GM20431 (cell line): ENCODE data around the gene TOR1A.

Experiments used
- in situ Hi-C: fragments of 300-500 bp; cut with MseI, MboI; formaldehyde crosslinking; loops from one replicate; pipeline ENCODE4 v1.15.0; 2020; ENCODE audit warnings: low sequenced_read_pairs; ENCODE audit not compliant: unreplicated experiment

The TOR1A gene, protein sequence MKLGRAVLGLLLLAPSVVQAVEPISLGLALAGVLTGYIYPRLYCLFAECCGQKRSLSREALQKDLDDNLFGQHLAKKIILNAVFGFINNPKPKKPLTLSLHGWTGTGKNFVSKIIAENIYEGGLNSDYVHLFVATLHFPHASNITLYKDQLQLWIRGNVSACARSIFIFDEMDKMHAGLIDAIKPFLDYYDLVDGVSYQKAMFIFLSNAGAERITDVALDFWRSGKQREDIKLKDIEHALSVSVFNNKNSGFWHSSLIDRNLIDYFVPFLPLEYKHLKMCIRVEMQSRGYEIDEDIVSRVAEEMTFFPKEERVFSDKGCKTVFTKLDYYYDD

DNA sequence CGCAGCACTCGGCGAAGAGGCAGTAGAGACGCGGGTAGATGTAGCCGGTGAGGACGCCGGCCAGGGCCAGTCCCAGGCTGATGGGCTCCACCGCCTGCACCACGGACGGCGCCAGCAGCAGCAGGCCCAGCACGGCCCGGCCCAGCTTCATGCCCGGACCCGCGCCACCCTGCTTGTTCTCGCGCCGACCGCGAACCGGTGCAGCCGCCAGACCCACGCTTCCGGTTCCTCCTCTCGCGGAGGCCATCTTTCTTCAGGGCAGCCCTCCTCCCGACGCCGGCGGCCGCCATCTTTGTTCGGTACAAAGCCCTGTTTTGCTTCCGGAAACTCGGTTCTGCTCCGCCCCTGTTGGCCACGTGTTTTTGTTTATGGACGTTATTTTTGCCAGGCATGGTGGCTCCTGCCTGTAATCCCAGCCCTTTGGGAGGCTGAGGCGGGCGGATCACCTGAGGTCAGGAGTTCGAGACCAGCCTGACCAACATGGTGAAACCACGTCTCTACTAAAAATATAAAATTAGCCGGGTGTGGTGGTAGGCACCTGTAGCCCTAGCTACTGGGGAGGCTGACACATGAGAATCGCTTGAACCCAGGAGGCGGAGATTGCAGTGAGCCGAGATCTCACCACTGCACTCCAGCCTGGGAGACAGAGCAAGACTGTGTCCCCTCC lies at the start of gene TOR1A:
TOR1A (minus strand) TSS at position 202 of the 667 bp plus-strand sequence; CDS start at position 151, 51 bp downstream.
- in situ Hi-C loops, result no loop called here

DNA sequence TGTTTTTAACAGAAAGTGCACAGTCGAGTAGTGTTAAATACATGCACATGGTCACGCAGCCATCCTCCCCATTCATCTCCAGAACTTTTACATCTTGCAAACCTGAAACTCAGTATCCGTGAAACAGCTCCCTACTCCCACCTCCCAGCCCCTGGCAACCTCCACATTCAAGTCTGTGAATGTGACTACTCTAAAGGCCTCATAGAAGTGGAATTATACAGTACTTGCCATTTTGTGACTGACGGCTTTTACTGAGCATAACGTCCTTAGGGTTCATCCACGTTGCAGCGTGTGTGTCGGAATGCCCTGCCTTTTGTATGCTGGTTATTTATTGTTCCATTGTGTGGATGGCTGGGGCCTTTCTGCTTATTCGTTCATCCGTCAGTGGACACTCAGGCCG lies 47.1 kb upstream of the TOR1A start:
- in situ Hi-C loops, result loop anchor here (25.0 kb wide), 1 partner anchor 366 kb away; no protein-coding TSS in a partner anchor

DNA sequence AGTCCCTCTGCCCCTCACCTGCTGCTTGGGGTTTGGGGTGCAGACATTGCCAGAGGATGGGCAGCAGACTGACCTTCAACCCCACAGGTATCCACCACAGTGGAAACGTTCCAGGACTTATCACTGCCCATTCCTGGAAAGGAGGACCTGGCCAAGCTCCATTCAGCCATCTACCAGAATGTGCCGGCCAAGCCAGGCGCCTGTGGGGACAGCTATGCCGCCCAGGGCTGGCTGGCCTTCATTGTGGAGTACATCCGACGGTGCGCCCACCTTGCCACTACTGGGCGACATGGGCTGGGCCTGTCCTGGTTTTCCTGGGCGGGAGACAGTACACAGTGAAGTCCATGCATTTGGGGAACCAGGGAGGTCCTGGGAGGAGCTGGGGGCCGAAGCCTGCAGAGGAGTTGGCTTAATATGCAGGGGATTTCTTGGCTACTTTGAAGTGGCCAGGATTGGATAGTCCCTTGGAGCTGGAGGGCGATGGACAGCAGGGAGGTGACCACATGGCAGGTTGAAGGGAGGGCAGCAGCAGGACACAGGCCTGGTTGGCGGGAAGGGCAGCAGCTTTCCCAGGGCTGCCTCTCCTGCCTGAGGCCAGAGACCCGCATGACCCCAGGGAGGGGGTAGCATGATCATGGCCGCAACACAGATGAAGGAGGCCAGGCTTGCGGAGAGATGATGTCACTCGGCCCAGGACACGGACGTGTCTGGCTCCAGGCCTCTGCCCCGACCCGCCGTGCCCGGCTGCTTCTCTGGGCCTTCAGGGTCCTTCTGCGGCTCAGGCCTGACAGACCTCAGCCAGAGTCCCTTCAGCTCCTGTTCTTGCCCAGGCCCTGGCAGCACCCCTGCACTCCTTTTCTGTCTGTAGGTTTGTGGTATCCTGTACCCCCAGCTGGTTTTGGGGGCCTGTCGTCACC lies 45.9 kb upstream of the TOR1A start:
- in situ Hi-C loops, result loop anchor here (25.0 kb wide), 1 partner anchor 367 kb away; no protein-coding TSS in a partner anchor

DNA sequence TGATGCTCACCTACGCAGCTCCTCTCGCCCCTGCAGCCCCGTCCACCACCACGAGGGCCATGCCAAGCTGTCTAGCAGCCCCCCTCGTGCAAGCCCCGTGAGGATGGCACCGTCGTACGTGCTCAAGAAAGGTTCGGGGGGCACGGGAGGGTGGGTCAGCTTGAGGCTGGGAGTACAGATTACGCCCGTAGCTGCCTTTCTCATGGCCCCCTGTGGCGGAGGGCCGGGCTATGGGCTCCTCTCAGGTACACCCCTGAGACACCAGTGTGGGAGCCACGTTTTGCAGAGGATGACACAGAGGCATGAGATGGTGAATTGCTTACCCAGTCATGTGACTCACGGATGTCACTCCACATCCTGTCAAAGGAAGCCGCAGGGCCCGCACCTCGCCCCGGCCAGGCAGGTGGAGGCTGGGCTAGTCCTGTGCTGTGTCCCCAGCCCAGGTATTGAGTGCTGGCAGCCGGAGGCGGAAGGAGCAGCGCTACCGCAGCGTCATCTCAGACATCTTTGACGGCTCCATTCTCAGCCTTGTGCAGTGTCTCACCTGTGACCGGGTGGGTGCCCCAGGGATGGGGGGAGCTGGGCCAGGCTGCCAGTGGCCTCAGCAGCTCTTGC lies 45.0 kb upstream of the TOR1A start:
- in situ Hi-C loops, result loop anchor here (25.0 kb wide), 1 partner anchor 368 kb away; no protein-coding TSS in a partner anchor

DNA sequence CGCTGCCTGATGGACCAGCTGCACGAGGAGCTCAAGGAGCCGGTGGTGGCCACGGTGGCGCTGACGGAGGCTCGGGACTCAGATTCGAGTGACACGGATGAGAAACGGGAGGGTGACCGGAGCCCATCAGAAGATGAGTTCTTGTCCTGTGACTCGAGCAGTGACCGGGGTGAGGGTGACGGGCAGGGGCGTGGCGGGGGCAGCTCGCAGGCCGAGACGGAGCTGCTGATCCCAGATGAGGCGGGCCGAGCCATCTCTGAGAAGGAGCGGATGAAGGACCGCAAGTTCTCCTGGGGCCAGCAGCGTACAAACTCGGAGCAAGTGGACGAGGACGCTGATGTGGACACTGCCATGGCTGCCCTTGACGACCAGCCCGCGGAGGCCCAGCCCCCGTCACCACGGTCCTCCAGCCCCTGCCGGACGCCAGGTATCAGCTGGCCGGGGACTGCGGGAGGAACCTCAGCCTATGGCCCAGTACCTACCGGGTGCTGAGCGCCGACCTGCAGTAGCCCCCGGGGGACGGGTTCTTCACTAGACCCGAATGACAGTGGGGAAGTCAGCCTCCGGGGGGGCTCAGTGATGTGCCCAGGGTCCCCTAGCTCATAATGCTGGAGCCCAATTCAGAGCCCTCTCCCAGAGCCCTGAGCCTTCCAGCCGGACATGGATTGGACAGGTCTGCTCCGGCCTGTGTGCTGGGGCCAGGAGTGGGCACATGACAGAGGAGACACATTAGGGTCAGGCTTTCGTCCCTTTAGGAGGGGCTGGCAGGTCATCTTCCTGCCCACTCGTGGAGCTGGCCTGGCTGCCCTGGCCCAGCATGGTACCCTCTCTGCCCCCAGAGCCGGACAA lies 44.3 kb upstream of the TOR1A start:
- in situ Hi-C loops, result loop anchor here (25.0 kb wide), 1 partner anchor 369 kb away; no protein-coding TSS in a partner anchor

DNA sequence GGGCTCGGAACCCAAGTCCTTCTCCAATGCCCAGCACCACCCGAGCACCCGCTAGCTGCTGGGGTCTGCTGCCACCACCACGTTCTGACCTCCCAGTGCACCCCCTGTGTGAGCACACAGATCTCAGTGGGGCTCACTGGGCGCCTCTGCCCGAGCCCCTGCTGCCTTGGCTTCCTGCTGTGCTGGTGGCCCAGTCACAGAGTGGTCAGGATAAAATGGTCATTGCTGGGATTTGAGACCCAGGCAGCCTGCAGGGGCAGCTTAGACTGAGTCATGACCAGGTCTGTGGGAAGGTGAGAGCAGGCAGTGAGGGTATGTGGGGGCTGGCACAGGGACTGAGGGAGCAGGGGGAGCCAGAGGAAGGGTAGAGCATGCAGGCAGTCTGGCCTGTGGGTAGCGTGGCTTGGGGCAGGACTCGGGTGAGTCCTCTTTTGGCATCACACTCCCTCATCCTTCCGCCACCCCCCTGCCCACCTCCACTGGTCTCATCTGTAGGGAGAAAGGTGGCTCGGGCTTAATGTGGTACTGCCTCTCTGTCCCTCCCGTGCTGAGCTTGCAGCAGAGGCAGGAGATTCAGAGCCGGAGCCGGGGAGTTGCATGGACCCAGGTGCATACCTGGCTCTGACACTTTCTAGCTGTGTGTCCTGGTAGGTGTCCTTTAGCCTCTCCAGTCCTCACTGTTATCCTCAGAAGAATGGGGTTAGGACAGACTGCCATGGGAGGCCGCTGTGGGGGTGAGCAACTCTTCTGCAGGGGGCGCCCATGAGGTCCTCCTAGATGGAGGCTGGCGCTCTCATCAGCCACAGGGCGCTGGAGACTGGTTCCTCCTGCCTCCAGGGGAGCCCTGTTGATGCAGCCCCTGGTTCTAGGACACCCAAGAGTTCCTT lies 43.4 kb upstream of the TOR1A start:
- in situ Hi-C loops, result loop anchor here (25.0 kb wide), 1 partner anchor 370 kb away; no protein-coding TSS in a partner anchor

DNA sequence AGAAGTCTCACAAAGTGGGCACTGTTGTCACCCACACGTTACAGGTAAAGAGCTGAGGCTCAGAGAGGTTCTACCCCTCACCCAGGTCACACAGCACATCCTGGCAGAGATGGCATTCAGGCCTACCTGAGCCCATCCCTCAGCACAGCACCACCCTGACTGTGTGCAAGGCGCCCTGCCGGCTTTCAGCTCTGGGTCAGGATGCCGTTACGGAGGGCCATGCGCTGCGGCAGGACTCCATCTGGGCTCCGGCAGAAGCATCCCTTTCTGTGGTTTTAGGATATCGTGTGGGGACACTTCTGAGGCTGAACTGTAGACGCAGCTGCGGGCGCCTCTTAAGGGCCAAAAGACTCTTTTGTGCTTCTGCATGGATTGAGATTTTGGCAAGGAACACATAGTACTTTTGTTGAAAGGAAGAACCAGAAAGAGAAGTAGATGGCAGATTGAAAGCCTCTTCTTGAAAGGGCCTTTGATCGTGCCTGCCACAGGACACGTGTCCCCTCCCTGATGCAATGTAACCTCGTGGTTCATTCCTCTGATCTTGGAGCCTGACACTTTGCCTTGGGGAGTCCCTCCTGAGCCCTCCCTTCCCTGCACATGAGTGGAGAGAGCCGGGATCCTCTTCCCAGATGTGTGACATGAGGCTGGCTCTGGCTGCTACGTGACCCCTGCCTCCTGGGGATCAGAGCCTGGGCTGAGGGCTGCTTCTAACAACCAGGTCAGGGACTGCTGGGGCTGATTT lies 42.6 kb upstream of the TOR1A start:
- in situ Hi-C loops, result loop anchor here (25.0 kb wide), 1 partner anchor 371 kb away; no protein-coding TSS in a partner anchor

DNA sequence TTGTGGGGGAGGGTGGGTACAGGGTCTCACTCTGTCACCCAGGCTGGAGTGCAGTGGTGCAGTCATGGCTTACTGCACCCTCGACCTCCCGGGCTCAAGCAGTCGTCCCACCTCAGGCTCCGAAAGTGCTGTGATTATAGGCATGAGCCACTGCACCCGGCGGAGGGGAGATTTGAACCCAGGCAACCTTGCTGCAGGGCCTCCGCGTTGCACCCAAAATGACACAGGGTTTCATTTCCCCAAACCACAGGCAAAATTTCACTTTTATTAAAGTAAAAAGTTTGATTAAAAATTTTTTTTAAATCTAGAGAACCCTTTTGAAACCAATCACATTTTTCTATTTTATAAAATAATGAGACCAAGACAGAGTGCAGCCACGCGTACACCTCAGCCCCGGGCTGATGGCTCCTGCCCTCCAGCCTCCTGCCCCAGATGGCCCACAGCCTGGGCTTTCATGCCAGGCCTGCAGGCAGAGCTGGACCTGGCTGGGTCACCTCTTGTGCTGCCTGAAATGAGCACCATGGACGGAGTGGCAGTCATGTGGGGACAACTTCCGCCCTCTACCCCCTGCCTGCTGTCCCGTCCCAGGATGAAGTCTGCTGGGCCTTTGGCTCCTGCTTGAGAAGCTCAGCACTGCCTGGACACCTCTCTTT lies 41.9 kb upstream of the TOR1A start:
- in situ Hi-C loops, result loop anchor here (25.0 kb wide), 1 partner anchor 372 kb away; no protein-coding TSS in a partner anchor

DNA sequence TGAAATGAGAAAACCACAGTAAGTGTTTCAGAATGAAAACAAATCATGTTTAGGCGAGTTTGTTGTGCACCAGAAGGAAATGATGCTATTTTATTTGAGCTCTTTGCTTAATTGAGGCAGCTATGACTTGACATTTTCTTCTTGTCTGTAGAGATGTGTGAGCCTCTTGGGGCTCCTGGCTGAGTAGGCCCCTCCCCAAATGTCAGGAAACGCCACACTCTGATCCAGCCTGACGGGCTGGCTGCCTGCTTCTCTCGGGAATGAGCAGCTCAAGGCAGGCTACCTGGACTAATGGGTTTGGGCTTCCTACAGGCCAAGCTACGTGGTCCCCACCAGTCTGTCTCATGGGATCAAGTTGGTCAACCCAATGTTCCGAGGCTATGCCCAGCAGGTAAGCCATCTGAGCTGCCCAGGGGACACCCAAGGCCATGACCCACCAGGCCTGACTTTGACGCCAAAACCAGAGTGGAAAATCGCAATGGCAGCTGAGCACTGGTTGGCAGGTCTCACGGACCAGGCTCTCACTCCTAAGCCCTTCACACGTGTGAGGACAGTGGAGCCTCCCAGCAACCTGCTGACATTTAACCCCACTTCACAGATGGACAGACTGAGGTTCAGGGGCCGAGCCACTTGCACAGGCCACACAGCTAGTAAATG lies 41.2 kb upstream of the TOR1A start:
- in situ Hi-C loops, result loop anchor here (25.0 kb wide), 1 partner anchor 372 kb away; no protein-coding TSS in a partner anchor

DNA sequence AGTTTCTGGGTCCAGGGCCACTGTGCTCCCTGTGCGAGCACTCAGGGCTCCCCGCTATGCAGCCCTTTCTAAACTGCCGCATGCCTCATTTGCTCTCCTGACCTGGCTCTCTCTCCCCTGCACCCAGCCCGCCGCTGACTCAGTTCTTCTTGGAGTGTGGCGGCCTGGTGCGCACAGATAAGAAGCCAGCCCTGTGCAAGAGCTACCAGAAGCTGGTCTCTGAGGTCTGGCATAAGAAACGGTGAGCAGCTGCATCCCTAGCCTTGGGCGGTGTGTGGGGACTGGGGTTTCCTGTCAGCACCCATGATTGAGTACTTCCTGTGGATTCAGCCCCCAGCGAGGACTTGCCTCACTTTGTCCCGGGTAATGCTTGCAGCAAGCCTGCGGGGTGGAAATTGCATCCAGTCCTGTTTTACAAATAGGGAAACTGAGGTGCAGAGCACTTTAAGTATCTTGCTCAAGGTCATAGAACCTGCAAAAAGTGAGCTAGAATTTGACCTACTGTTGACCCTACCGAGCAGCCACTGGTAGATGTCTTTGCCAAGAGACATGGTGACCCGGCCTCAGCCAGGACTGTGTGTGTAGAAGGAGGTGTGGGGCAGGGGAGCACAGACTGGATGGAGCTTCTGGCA lies 39.2 kb upstream of the TOR1A start:
- in situ Hi-C loops, result loop anchor here (25.0 kb wide), 1 partner anchor 374 kb away; no protein-coding TSS in a partner anchor

DNA sequence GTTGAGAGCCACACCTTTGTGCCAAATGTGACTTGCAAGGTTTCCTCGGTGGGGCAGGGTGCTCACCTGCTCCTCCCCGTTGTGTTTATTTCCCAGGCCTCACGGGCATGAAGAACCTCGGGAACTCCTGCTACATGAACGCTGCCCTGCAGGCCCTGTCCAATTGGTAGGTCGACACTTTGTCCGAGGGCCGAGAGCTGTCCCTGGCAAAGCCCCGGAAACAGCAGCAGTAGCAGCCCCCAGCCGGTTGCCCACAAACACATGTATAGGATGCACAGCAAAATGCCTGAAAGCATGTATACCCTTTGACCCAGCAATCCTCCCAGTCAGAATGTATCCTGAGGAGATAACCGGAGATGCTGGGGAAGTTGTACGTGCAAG lies 37.5 kb upstream of the TOR1A start:
- in situ Hi-C loops, result loop anchor here (25.0 kb wide), 1 partner anchor 376 kb away; no protein-coding TSS in a partner anchor

DNA sequence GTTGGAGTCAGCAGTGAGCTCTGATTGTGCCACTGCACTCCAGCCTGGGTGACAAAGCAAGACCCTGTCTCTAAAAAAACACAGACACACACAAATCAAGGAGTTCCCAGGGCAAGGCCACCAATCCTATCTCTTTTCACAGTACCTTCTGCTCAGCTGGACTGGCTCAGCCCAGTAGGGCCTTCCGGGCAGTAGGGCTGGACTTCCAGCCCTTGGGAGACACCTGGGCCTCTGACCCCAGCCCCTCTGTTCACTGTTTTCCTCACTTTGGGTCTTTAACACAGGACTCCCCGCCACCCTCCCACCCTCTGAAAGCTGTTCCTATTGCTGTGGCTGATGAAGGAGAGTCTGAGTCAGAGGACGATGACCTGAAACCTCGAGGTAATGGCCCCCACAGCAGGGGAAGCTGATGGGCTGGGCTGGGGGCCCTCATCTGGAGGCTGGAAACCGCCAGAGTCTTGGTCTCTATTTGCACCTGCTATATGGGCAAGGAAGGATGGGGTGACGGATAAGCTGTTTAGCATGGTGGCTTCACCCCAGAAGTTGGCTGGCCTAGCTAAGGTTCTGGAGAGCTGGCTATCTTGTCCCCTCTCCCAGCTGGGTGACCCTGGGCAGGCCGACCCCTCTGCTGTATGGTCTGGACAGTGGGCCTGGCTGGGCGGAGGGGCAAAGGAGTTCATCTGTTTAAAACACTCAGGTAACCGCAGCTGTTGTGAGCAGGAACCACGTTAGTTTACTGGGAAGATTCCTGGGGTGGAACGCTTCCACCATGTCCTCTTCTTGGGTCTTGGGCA lies 36.9 kb upstream of the TOR1A start:
- in situ Hi-C loops, result loop anchor here (25.0 kb wide), 1 partner anchor 376 kb away; no protein-coding TSS in a partner anchor

DNA sequence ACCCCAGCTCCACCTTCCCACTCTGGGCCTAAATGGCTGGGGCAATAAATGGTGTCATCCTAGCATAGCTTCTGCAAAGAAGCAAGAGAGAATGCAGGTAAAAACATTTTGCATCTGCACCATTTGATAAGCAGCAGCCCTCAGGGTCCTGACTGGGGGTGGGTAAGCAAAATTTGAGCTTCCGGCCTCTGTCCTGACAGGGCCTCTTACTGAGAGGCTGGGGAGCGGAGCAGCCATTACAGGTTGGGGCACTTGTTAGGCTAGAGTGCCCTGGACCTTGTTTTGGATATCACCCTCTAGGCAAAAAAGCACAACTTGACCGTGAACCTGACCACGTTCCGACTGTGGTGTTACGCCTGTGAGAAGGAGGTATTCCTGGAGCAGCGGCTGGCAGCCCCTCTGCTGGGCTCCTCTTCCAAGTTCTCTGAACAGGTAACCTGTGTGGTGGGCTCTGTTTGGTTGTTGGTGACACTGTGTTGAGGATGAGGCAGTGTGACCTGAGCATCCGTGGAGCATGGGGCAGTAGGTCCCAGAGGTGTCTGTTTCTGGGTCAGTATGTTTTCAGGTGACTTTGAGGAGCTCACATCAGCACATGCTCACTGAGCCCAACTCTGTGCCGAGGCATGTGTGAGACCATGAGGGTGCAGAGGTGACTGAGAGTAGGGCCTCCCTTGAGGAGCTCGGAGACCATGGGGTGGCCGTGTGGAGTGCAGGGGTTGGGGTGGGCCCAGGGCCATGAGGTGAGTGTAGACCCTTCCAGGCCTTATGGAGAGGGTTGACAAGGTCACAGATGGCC lies 34.4 kb upstream of the TOR1A start:
- in situ Hi-C loops, result loop anchor here (25.0 kb wide), 1 partner anchor 379 kb away; no protein-coding TSS in a partner anchor

DNA sequence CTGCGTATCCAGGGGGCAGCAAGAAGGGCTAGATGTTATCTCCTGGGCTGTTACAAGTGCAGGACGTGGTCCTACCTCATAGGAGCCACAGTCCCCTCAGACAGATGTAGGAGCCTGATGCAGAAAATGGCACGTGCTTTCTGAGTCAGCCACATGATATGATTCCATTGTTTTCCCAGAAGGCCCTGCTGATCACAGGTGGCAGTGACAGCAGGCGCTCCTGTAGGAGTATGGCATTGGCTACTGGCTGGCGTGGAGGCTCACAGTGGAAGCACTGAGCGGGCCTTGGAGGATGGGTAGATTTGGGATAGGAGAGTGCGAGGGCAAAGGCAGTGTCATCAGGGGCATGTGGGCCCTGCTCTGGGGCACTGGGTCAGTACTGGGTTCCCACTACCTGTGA lies 33.3 kb upstream of the TOR1A start:
- in situ Hi-C loops, result loop anchor here (25.0 kb wide), 1 partner anchor 380 kb away; no protein-coding TSS in a partner anchor
